ENCODE data around the gene ASXL1. TPM values are rescaled to one million over a fixed set of nuclear protein-coding genes. Genes with fewer than 3 reads are reported as not detected.

Gene ASXL1
- polyA plus RNA-seq, 1 donor (not counting 4 experiments of a cell fraction or from before 2014, with no cell fraction given): 20.0 TPM

GRCh38 chr20:32348207-32348606 lies 9.9 kb upstream of the ASXL1 start:
- Histone ChIP-seq H3K4me1 (ENCODE audit: control insufficient read depth, extremely low read depth, insufficient read depth, low read length) (peaks cover 9% of the 10 kb centered on the region), H3K27me3 (ENCODE audit: control insufficient read depth, extremely low read depth, insufficient read depth, low read length) (no peaks in the 10 kb centered on the region), H3K9ac (ENCODE audit: control insufficient read depth, extremely low read depth, insufficient read depth, low read length) (no peak overlapping the region), H2AFZ (ENCODE audit: control insufficient read depth, low read length) (no peak overlapping the region), H4K20me1 (ENCODE audit: control insufficient read depth, extremely low read depth, insufficient read depth, low read length) (no peaks in the 10 kb centered on the region), H3K9me3 (ENCODE audit: control insufficient read depth, low read depth, low read length) (no peaks in the 10 kb centered on the region), H3K27ac (ENCODE audit: control insufficient read depth, insufficient read depth, low read length) (no peak overlapping the region), H3K79me2 (ENCODE audit: control insufficient read depth, insufficient read depth, low read length) (no peaks in the 10 kb centered on the region), H3K4me2 (ENCODE audit: control insufficient read depth, extremely low read depth, insufficient read depth, low read depth, low read length) (no peak overlapping the region), H3K36me3 (ENCODE audit: control insufficient read depth in 2 of 2, extremely low read depth in 1 of 2, insufficient read depth in 2 of 2, low read length in 2 of 2) (no peaks in the 10 kb centered on the region), H3K9me1 (ENCODE audit: control insufficient read depth, extremely low read depth, insufficient read depth, low read length) (no peaks in the 10 kb centered on the region), H3K4me3 (ENCODE audit: control insufficient read depth in 2 of 3, extremely low read depth in 1 of 3, insufficient read depth in 2 of 3, low read depth in 1 of 3, low read length in 3 of 3) (no peak overlapping the region)
- dilution Hi-C loops (cut with MboI; ENCODE audit: extremely low pct_ligation_motif_present, low sequenced_read_pairs): no loop called here
- FAIRE-seq (no peak), DNase-seq (ENCODE audit: low read depth, low spot score) (no peak)
- no peak for TF ChIP-seq EZH2 (IDR thresholded peaks at IDR 0.05; ENCODE audit: low read length)
- TF ChIP-seq, protein P1, sequence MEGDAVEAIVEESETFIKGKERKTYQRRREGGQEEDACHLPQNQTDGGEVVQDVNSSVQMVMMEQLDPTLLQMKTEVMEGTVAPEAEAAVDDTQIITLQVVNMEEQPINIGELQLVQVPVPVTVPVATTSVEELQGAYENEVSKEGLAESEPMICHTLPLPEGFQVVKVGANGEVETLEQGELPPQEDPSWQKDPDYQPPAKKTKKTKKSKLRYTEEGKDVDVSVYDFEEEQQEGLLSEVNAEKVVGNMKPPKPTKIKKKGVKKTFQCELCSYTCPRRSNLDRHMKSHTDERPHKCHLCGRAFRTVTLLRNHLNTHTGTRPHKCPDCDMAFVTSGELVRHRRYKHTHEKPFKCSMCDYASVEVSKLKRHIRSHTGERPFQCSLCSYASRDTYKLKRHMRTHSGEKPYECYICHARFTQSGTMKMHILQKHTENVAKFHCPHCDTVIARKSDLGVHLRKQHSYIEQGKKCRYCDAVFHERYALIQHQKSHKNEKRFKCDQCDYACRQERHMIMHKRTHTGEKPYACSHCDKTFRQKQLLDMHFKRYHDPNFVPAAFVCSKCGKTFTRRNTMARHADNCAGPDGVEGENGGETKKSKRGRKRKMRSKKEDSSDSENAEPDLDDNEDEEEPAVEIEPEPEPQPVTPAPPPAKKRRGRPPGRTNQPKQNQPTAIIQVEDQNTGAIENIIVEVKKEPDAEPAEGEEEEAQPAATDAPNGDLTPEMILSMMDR (optimal IDR thresholded peaks at IDR 0.05 in 1 of 3, IDR thresholded peaks at IDR 0.05 in 1 of 3, conservative IDR thresholded peaks at IDR 0.05 in 1 of 3; ENCODE audit: extremely low read depth in 1 of 3, insufficient read depth in 2 of 3, low read length in 3 of 3): no peak

GRCh38 chr20:32350421-32350820 lies 7.7 kb upstream of the ASXL1 start:
- Histone ChIP-seq H3K36me3 (ENCODE audit: control insufficient read depth in 2 of 2, extremely low read depth in 1 of 2, insufficient read depth in 2 of 2, low read length in 2 of 2) (no peaks in the 10 kb centered on the region), H4K20me1 (ENCODE audit: control insufficient read depth, extremely low read depth, insufficient read depth, low read length) (no peaks in the 10 kb centered on the region), H3K9me1 (ENCODE audit: control insufficient read depth, extremely low read depth, insufficient read depth, low read length) (no peaks in the 10 kb centered on the region), H2AFZ (ENCODE audit: control insufficient read depth, low read length) (no peak overlapping the region), H3K27ac (ENCODE audit: control insufficient read depth, insufficient read depth, low read length) (no peak overlapping the region), H3K4me3 (ENCODE audit: control insufficient read depth in 2 of 3, extremely low read depth in 1 of 3, insufficient read depth in 2 of 3, low read depth in 1 of 3, low read length in 3 of 3) (no peak overlapping the region), H3K79me2 (ENCODE audit: control insufficient read depth, insufficient read depth, low read length) (no peaks in the 10 kb centered on the region), H3K27me3 (ENCODE audit: control insufficient read depth, extremely low read depth, insufficient read depth, low read length) (no peaks in the 10 kb centered on the region), H3K4me1 (ENCODE audit: control insufficient read depth, extremely low read depth, insufficient read depth, low read length) (peaks cover 15% of the 10 kb centered on the region), H3K9ac (ENCODE audit: control insufficient read depth, extremely low read depth, insufficient read depth, low read length) (no peak overlapping the region), H3K9me3 (ENCODE audit: control insufficient read depth, low read depth, low read length) (no peaks in the 10 kb centered on the region), H3K4me2 (ENCODE audit: control insufficient read depth, extremely low read depth, insufficient read depth, low read depth, low read length) (no peak overlapping the region)
- dilution Hi-C loops (cut with MboI; ENCODE audit: extremely low pct_ligation_motif_present, low sequenced_read_pairs): no loop called here
- FAIRE-seq (no peak), DNase-seq (ENCODE audit: low read depth, low spot score) (no peak)
- TF ChIP-seq, protein P1 (optimal IDR thresholded peaks at IDR 0.05 in 1 of 3, IDR thresholded peaks at IDR 0.05 in 1 of 3, conservative IDR thresholded peaks at IDR 0.05 in 1 of 3; ENCODE audit: extremely low read depth in 1 of 3, insufficient read depth in 2 of 3, low read length in 3 of 3): no peak
- TF ChIP-seq EZH2 (IDR thresholded peaks at IDR 0.05; ENCODE audit: low read length): no peak

All from keratinocyte (primary cell).